GM15510 (cell line): Measurements from ENCODE around the gene LINGO3.
A peak's percentile ranks its signal among the peaks of the same experiment; 100 is the strongest.

Experiments
- POLR2A ChIP-seq: IDR thresholded peaks from 3 replicates; pipeline ENCODE4 v1.6.1; 2011; ENCODE audit warnings: borderline replicate concordance; ENCODE audit not compliant: insufficient read length; ENCODE audit errors: extremely low read depth

The LINGO3 gene

GRCh38 chr19:2333027-2333806 is 25.3 kb upstream of the LINGO3 start:
- TF ChIP-seq POLR2A = no peak

- peak; percentile 36 for TF ChIP-seq POLR2A
These were observed 24.5 kb upstream of the LINGO3 start for GRCh38 chr19:2332341-2333026.

- no peak for TF ChIP-seq POLR2A
These were observed 23.8 kb upstream of the LINGO3 start for GRCh38 chr19:2331601-2332246.

- TF ChIP-seq POLR2A = no peak
These were observed 22.8 kb upstream of the LINGO3 start for GRCh38 chr19:2330632-2331284.

- TF ChIP-seq POLR2A = no peak
These were observed 22.3 kb upstream of the LINGO3 start for GRCh38 chr19:2330255-2330631.

- TF ChIP-seq POLR2A = no peak
These were observed 21.6 kb upstream of the LINGO3 start for GRCh38 chr19:2329501-2329916.

- no peak for TF ChIP-seq POLR2A
These were observed 21.2 kb upstream of the LINGO3 start for GRCh38 chr19:2329149-2329478.

GRCh38 chr19:2328401-2329148 is 20.6 kb upstream of the LINGO3 start, which contains the start of the genes LSM7 and SPPL2B:
TSS of gene LSM7 (minus strand) at chr19:2328586. CDS start at chr19:2328566, 20 bp downstream.
TSS of gene SPPL2B (plus strand) at chr19:2328684. CDS start at chr19:2328710, 26 bp downstream.
- TF ChIP-seq POLR2A = peak; percentile 92

- TF ChIP-seq POLR2A = peak; percentile 31
These were observed 19.9 kb upstream of the LINGO3 start for GRCh38 chr19:2327773-2328400.

GRCh38 chr19:2326699-2327360 is 18.9 kb upstream of the LINGO3 start:
- no peak for TF ChIP-seq POLR2A

GRCh38 chr19:2325281-2326046 is 17.5 kb upstream of the LINGO3 start:
- TF ChIP-seq POLR2A = no peak

GRCh38 chr19:2324220-2324948 is 16.4 kb upstream of the LINGO3 start:
- no peak for TF ChIP-seq POLR2A
